Breast epithelium (tissue), 3 donors: ENCODE data around the gene VPS52.

Experiments
- CTCF ChIP-seq, 3 donors: fragments of 450-650 bp; IDR thresholded peaks; one replicate each; pipeline ENCODE4 v1.5.1; 2016 to 2017; ENCODE audit warnings: antibody characterized with exemption in 3 of 3, mild to moderate bottlenecking in 3 of 3, moderate library complexity in 3 of 3
- POLR2A ChIP-seq: fragments of 450-650 bp; IDR thresholded peaks from one replicate; pipeline ENCODE4 v1.6.1; 2016; ENCODE audit warnings: antibody characterized with exemption, mild to moderate bottlenecking, moderate library complexity
- POLR2AphosphoS5 ChIP-seq, 3 donors: sonication (generic); formaldehyde crosslinking; IDR thresholded peaks; one replicate each; pipeline ENCODE4 v1.6.1; 2017; ENCODE audit warnings: antibody characterized with exemption in 3 of 3

DNA sequence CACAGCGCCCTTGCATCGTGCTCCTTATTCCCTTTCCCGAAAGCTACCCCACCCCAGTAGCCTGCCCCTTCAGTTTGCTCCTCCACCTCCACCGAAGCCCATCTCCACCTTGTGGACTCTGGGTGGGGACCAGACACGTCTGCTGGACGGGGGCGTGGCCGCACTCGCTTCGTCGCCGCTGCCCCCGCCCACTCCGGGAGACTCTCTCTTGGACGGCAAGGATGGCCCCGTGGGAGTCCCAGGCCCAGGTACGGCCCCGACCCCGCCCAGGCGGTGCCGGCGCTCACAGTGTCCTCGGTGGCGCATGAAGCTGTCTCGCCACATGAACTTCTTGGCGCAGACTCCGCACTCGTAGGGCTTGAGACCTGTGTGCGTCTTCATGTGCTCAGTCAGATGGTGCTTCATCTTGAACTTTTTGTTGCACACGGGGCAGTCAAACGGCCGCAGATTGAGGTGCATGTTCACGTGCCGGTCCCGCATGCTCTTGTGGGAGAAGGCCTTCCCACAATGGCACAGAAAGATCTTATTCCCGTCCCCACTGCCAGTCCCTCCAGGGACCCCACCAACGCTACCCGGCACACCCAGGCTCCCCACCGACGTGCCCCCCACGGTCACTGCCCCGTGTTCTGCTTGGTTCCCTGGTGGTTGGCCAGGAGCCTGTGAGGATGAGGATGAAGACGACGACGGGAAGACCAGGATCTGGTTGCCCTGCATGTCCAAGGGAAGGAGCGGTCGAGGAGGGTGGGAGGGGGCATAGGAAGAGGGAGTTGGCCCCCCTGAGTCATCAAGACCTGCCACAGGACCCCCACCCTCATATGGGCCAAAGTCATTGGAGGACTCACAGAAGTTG is 43.5 kb upstream of the VPS52 start:
- TF ChIP-seq POLR2AphosphoS5 (IDR thresholded peaks at IDR 0.05) (no peak), CTCF (IDR thresholded peaks at IDR 0.05) (no peak), POLR2A (no peak)
